ENCODE data around the gene DDX39A.

- no peak for TF ChIP-seq CTCF (IDR thresholded peaks at IDR 0.05)
- TF ChIP-seq REST (IDR thresholded peaks at IDR 0.05; ENCODE audit: insufficient read depth in 1 of 2, low read depth in 2 of 2, low read length in 1 of 2): no peak
- TF ChIP-seq TCF7L2 (IDR thresholded peaks at IDR 0.05; ENCODE audit: low read depth, low read length): no peak
Observed at GRCh38 chr19:14411161-14411937, 7.8 kb downstream of the DDX39A start.

Data from Panc1 (cell line).